SK-N-SH (cell line): ENCODE measurements around the gene THSD4. TPM values are rescaled to one million over a fixed set of nuclear protein-coding genes. Genes with fewer than 3 reads are reported as not detected.
"Not testable (repeated sequence)": the region's sequence is repeated elsewhere in the genome, so short reads cannot be mapped to it uniquely, and the experiment has no call there.

Source experiments
- CTCF ChIA-PET: fragments of 300-600, 350-600 bp; formaldehyde crosslinking; extraction: SDS; loops from one replicate; lab custom pipeline; 2021; lab: Yijun Ruan, JAX
- POLR2A ChIA-PET: fragments of 350-600 bp; sonication (Branson Sonifier 250); formaldehyde crosslinking; extraction: SDS; loops from one replicate; lab custom pipeline; 2020; ENCODE audit warnings: antibody characterized with exemption, inconsistent platforms; lab: Yijun Ruan, JAX
- DNase-seq: peaks from one replicate; pipeline ENCODE4 v3.0.0; 2012
- H2AFZ ChIP-seq: fragments of 200-600 bp; sonication (generic); 2 replicates; pipeline ENCODE4 v1.8.1; 2016; ENCODE audit warnings: antibody characterized with exemption, mild to moderate bottlenecking, low read depth
- H3F3A ChIP-seq: fragments of 200-600 bp; sonication (generic); replicated peaks from 2 replicates; pipeline ENCODE3; 2016; ENCODE audit warnings: antibody characterized with exemption, mild to moderate bottlenecking; ENCODE audit not compliant: insufficient read depth
- H3K27ac ChIP-seq, 2 experiments: fragments of 200-500 bp in 1 of 2; fragments of 200-600 bp in 1 of 2; sonication (Bioruptor generic) in 1 of 2; sonication (generic), shearing (Covaris generic) in 1 of 2; 2 replicates each; pipeline versions ENCODE4 v1.5.1 to v1.6.1; 2014 to 2016; ENCODE audit warnings: low read depth in 2 of 2, inconsistent platforms in 1 of 2, low read length in 1 of 2, mild to moderate bottlenecking in 1 of 2, mixed read lengths in 1 of 2
- H3K27me3 ChIP-seq: fragments of 200-600 bp; sonication (generic), shearing (Covaris generic); 2 replicates; pipeline ENCODE4 v1.6.1; 2016; ENCODE audit warnings: mixed run types; ENCODE audit not compliant: insufficient read depth
- H3K36me3 ChIP-seq, 2 experiments: fragments of 200-500 bp in 1 of 2; fragments of 200-600 bp in 1 of 2; sonication (Bioruptor generic) in 1 of 2; sonication (generic) in 1 of 2; replicated peaks in 1 of 2; 2 replicates each; pipeline versions ENCODE3 to v1.5.1; 2014 to 2016; ENCODE audit warnings: low read length in 1 of 2, mild to moderate bottlenecking in 1 of 2; ENCODE audit not compliant: insufficient read depth in 2 of 2, control insufficient read depth in 1 of 2
- H3K4me1 ChIP-seq, 2 experiments: fragments of 200-500 bp in 1 of 2; fragments of 200-600 bp in 1 of 2; sonication (Bioruptor generic) in 1 of 2; sonication (generic), shearing (Covaris generic) in 1 of 2; 2 replicates each; pipeline versions ENCODE4 v1.5.1 to v1.6.1; 2014 to 2016; ENCODE audit warnings: low read depth in 1 of 2, low read length in 1 of 2, mixed run types in 1 of 2; ENCODE audit not compliant: insufficient read depth in 2 of 2, control insufficient read depth in 1 of 2
- H3K4me2 ChIP-seq: fragments of 200-600 bp; sonication (generic), shearing (Covaris generic); 2 replicates; pipeline ENCODE4 v1.6.1; 2017; ENCODE audit warnings: mixed run types
- H3K4me3 ChIP-seq, 2 experiments: fragments of 200-500 bp in 1 of 2; fragments of 200-600 bp in 1 of 2; sonication (Bioruptor generic) in 1 of 2; sonication (generic), shearing (Covaris generic) in 1 of 2; 2 replicates each; pipeline versions ENCODE4 v1.5.1 to v1.8.1; 2014 to 2016; ENCODE audit warnings: low read depth in 2 of 2, inconsistent platforms in 1 of 2, low read length in 1 of 2, mild to moderate bottlenecking in 1 of 2, mixed read lengths in 1 of 2, moderate library complexity in 1 of 2
- H3K79me2 ChIP-seq: fragments of 200-600 bp; sonication (generic); 2 replicates; pipeline ENCODE4 v1.8.1; 2017; ENCODE audit warnings: mild to moderate bottlenecking; ENCODE audit not compliant: insufficient read depth
- H3K9ac ChIP-seq: fragments of 200-600 bp; sonication (generic); 2 replicates; pipeline ENCODE4 v1.6.1; 2017; ENCODE audit warnings: mixed run types
- H3K9me2 ChIP-seq: fragments of 200-600 bp; sonication (generic); 2 replicates; pipeline ENCODE4 v1.6.1; 2017; ENCODE audit warnings: mixed run types
- H3K9me3 ChIP-seq: fragments of 200-600 bp; sonication (generic); 2 replicates; pipeline ENCODE4 v1.6.1; 2017; ENCODE audit warnings: mixed run types, mild to moderate bottlenecking, moderate library complexity
- H4K20me1 ChIP-seq: fragments of 200-600 bp; sonication (generic); 2 replicates; pipeline ENCODE4 v1.6.1; 2017; ENCODE audit warnings: mild to moderate bottlenecking, mixed run types; ENCODE audit not compliant: insufficient read depth
- CTCF ChIP-seq: fragments of 200-600 bp; sonication (generic); IDR thresholded peaks from 2 replicates; pipeline ENCODE4 v1.6.1; 2017; ENCODE audit warnings: antibody characterized with exemption, mild to moderate bottlenecking, moderate library complexity
- ELF1 ChIP-seq: IDR thresholded peaks from 2 replicates; pipeline ENCODE4 v1.4.0; 2012
- EP300 ChIP-seq, 2 experiments: IDR thresholded peaks; 2 replicates each; pipeline versions ENCODE4 v1.4.0 to v1.6.1; 2012; ENCODE audit warnings: borderline replicate concordance in 1 of 2, low read depth in 1 of 2, low read length in 1 of 2
- EZH2phosphoT487 ChIP-seq: fragments of 200-600 bp; sonication (generic); IDR thresholded peaks from 2 replicates; pipeline ENCODE4 v1.6.1; 2017; ENCODE audit warnings: low read depth, mixed run types, mild to moderate bottlenecking, antibody characterized with exemption, moderate library complexity, borderline replicate concordance
- GABPA ChIP-seq: IDR thresholded peaks from 2 replicates; pipeline ENCODE4 v1.4.0; 2012; ENCODE audit warnings: low read depth, mild to moderate bottlenecking
- GATA2 ChIP-seq: sonication (generic); formaldehyde crosslinking; IDR thresholded peaks from 2 replicates; pipeline ENCODE4 v1.5.0; 2020; ENCODE audit warnings: mild to moderate bottlenecking, missing genetic modification reagents
- JUND ChIP-seq: IDR thresholded peaks from 2 replicates; pipeline ENCODE4 v1.4.0; 2012
- MXI1 ChIP-seq: IDR thresholded peaks from 2 replicates; pipeline ENCODE4 v1.6.1; 2012; ENCODE audit warnings: mild to moderate bottlenecking, low read depth, low read length, improper control_type of control experiment
- PBX3 ChIP-seq: IDR thresholded peaks from 2 replicates; pipeline ENCODE4; 2012
- RAD21 ChIP-seq: IDR thresholded peaks from 2 replicates; pipeline ENCODE4 v1.6.1; 2012; ENCODE audit warnings: mild to moderate bottlenecking, low read length
- RXRA ChIP-seq: IDR thresholded peaks from 2 replicates; pipeline ENCODE4 v1.4.0; 2012; ENCODE audit warnings: low read depth, mild to moderate bottlenecking, borderline replicate concordance
- TAF1 ChIP-seq: IDR thresholded peaks from 2 replicates; pipeline ENCODE4 v1.6.1; 2012; ENCODE audit warnings: low read depth, mild to moderate bottlenecking, low read length, moderate library complexity, borderline replicate concordance
- TCF12 ChIP-seq: IDR thresholded peaks from 2 replicates; pipeline ENCODE4 v1.4.0; 2012
- TEAD4 ChIP-seq: IDR thresholded peaks from 2 replicates; pipeline ENCODE4 v1.4.0; 2012; ENCODE audit warnings: mild to moderate bottlenecking, borderline replicate concordance; ENCODE audit not compliant: insufficient read depth
- YY1 ChIP-seq: IDR thresholded peaks from 2 replicates; pipeline ENCODE4 v1.4.0; 2012; ENCODE audit warnings: low read depth, mild to moderate bottlenecking
- WGBS: methylation state at CpG from one replicate; pipeline ENCODE4 v1.1.6; 2017; ENCODE audit warnings: low lambda C conversion rate; 5-methylcytosine and 5-hydroxymethylcytosine counted together
- polyA plus RNA-seq, 3 experiments: library from polyadenylated mRNA; depleted of rRNA; stranded (reverse); fragments of >200 nt; gene quantifications; 2 replicates each; pipeline ENCODE4 v1.2.3, GENCODE V29; 2012

Gene THSD4
- polyA plus RNA-seq, 1 of the 3 experiments (the other 2 are of a cell fraction): 79.1 TPM

- TF ChIP-seq TEAD4 (no peak), PBX3 (no peak)
Measured at GRCh38 chr15:71316911-71317310, 201.6 kb downstream of the THSD4 start (continued).

GRCh38 chr15:71319424-71319823 lies 204.2 kb downstream of the THSD4 start:
- 97% methylated on average over 3 of the region's 3 CpGs for WGBS
- CTCF ChIA-PET, H3K9me3 ChIP-seq, H3K36me3 ChIP-seq, H4K20me1 ChIP-seq, H3K4me2 ChIP-seq, H3K27me3 ChIP-seq, H3K79me2 ChIP-seq, H3K4me3 ChIP-seq, H3F3A ChIP-seq, H2AFZ ChIP-seq, H3K9me2 ChIP-seq, POLR2A ChIA-PET, DNase-seq, H3K27ac ChIP-seq, H3K9ac ChIP-seq, H3K4me1 ChIP-seq: not testable (repeated sequence)

- H3K9me2 ChIP-seq: no peaks in the 10 kb centered on the region
- no peak overlapping the region for H3K9ac ChIP-seq
- 97% methylated on average over 3 of the region's 3 CpGs for WGBS
- POLR2A ChIA-PET: no interaction called here
- DNase-seq: no peak
- H3K27ac ChIP-seq: no peak overlapping the region
- no peak overlapping the region for H2AFZ ChIP-seq
- no peaks in the 10 kb centered on the region for H3K9me3 ChIP-seq
- H3K27me3 ChIP-seq: no peaks in the 10 kb centered on the region
- TF ChIP-seq EP300 (IDR thresholded peaks at IDR 0.05; ENCODE audit: borderline replicate concordance in 1 of 2, low read depth in 1 of 2, low read length in 1 of 2) (no peak), CTCF (no peak), JUND (no peak), MXI1 (no peak), RXRA (no peak), GABPA (no peak), RAD21 (no peak), TCF12 (no peak), EZH2phosphoT487 (no peak), YY1 (no peak), GATA2 (no peak), TAF1 (no peak), ELF1 (no peak)
- CTCF ChIA-PET: no interaction called here
- H3K36me3 ChIP-seq: no peaks in the 10 kb centered on the region
- no peaks in the 10 kb centered on the region for H4K20me1 ChIP-seq
- H3K79me2 ChIP-seq: no peaks in the 10 kb centered on the region; the same call in 1 of the 2 replicates
- H3K4me1 ChIP-seq: no peaks in the 10 kb centered on the region
- H3F3A ChIP-seq: peaks cover 4% of the 10 kb centered on the region
- no peak overlapping the region for H3K4me3 ChIP-seq
- H3K4me2 ChIP-seq: no peak overlapping the region
Measured at GRCh38 chr15:71319935-71320334, 204.7 kb downstream of the THSD4 start.
